CD4-positive, alpha-beta T cell treated with Interleukin-17A for 1 hour (primary cell): ENCODE measurements around the gene CAPG.
"Not testable (repeated sequence)": the region's sequence is repeated elsewhere in the genome, so short reads cannot be mapped to it uniquely, and the experiment has no call there.

ENCODE experiments used
- DNase-seq: peaks from one replicate; pipeline ENCODE4 v3.0.0-alpha.2; 2020

The CAPG gene

GRCh38 chr2:85420536-85421259 lies 10.5 kb upstream of the CAPG start:
- DNase-seq = peak; percentile 89

- DNase-seq = no peak
These were observed 9.0 kb upstream of the CAPG start for GRCh38 chr2:85419009-85419675.

DNA sequence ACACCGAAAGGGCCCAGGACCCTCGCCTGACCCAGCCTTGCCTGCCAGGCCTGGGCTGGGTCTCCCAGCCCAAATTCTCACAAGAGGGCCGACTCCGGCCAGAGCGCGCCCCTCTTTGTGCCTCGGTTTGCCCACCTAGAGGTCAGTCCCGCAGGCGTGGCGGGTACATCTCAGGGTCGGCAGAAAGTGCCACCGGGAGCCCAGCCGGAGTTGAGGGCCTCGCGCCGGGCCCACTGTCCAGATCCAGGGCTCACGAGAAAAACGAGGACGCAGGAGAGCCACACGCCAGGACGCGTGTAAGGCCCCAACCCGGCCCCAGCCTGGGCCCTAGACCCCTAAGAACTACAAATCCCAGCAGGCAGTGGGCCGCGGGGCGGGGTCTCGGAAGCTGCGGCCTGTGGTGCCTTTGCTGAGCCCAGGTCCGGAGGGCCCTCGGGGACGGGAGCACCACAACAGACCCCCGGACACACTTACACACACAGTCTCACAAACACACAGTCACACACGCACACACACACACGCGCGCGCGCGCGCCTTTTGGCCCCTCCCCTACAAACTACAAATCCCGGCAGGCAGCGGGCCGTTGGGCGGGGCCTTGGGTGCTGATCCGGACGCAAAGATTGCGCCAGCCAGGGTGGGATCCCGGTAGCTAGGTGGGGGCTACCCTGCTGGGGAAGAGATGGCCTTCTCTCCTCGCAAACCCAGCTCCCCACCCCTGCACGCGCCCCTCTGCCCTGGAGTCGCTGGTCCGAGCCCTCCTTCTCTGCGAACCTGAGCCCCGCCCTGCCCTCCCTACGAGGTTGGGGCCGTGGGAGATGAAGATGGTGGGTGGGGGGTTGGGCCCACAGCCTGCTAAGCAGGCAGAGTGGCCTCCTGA lies 8.2 kb upstream of the CAPG start, which contains the start of gene SH2D6:
Gene SH2D6 (plus strand): TSS at position 583 of the 877 bp plus-strand sequence. CDS start 10,752 bp downstream, outside the sequence.
- DNase-seq = peak; percentile 85

DNA sequence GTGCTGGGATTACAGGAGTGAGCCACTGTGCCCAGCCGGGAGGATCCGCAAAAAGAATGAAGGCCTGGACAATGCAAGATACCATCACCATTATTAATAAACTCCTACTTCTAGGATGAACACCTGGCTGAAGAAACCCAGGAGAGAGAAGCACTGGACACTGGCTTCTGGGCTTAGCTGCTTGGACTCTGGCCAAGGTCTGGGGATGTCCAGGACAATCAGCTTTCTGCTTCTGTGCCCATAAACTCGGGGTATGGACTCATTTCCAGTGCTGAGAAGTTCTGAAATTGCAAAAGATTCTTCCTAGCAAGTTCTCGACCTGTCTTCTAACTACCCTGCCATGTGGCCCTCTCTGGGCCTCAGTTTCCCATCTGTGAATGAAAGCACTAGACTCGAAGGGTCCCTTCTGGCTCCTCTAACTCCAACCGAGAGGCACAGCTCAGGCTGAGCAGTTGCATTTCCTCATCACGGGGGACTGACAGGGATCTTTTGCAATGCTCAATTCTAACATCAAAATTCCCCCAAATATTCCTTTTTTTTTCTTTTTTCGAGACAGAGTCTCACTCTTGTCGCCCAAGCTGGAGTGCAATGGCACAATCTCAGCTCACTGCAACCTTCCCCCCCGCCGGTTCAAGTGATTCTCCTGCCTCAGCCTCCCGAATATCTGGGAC lies 5.9 kb upstream of the CAPG start:
- DNase-seq = no peak

DNA sequence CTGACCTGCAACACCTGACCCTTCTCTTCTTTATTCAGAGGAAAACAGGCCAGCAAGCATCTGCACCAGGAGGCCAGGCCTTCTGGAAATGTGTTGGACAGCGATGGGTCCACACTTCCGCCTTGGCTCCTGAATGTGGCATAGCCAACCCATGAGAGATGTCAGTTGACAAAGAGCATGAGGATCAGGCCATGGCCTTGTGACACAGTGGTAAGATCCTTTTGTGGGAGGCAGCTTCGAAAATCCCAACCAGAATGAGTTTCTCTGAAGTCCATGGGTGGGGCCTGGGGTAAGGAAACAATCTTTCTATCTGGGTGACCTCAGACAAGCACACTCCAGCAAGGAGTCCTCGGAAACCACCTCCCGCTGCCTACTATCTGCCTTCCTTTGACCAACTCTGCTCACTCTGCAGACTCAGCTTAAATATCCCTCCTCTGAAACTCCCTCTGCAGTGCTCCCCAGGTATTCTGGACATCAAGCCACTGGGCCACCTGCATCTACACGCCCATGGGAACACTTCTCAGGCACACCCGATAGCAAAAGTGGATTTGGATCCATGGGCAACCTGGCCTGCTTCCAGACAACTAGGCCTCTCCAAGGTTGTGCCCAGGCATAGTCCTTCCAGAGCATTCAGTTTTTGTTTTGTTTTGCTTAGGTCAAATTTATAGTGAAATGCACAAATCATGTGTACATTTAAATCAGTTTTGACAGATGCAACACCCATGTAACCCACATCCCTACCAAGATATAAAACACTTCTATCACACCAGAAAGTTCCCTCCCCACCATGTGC lies 4.8 kb upstream of the CAPG start:
- DNase-seq = no peak

- DNase-seq = not testable (repeated sequence)
These were observed 4.2 kb upstream of the CAPG start for GRCh38 chr2:85414421-85414759.

- no peak for DNase-seq
These were observed 3.6 kb upstream of the CAPG start for GRCh38 chr2:85413592-85414420.

DNA sequence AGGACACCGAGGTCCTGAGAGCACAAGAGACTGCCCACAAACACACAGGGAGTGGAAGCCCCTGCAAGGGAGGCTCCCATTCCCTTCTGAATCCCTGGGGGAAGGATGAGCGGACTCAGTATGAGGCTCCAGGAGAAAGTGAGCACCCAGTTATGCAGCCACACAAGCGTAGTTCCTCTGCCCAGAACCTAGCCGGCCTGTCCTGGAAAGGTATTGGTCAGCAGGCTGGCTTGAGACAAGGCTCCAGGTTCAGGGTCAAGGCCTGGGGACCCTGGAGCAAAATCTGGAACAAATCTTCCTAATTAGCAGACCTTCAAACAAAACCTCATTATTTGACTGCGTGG lies 1.2 kb upstream of the CAPG start:
- no peak for DNase-seq

DNA sequence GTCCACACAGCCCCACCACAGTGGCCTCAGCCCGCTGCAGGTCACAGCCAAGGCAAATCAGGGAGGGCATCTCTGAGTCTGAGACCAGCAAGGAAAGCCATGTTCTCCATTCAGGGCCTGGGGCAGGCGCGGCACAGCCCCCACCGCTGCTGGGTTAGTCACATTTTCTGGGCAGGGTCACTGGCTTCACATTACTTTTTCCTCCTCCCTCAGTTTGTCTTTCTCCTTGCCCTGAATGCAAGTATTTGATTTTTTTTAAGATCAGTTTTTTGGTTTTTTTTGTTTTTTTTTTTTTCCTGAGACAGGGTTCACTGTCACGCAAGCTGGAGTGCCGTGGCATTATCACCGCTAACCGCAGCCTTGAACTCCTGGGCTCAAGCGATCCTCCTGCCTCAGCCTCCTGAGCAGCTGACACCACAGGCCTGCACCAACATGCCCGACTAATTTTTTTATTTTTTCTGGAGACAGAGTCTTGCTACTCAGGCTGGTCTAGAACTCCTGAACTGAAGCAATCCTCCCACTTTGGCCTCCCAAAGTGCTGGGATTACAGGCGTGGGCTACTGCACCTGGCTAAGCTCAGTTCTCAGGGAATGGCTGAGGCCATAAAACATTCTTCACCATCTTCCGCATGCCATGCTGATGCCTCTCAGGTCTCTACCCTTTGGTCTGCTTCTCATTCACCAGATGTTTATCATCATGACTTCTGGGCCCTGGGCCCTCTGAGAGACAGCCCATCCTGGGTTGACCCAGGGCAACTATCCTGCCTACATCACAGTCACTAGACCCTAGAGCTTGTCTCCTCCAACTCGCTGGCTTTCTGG lies 628 bp upstream of the CAPG start:
- no peak for DNase-seq

DNA sequence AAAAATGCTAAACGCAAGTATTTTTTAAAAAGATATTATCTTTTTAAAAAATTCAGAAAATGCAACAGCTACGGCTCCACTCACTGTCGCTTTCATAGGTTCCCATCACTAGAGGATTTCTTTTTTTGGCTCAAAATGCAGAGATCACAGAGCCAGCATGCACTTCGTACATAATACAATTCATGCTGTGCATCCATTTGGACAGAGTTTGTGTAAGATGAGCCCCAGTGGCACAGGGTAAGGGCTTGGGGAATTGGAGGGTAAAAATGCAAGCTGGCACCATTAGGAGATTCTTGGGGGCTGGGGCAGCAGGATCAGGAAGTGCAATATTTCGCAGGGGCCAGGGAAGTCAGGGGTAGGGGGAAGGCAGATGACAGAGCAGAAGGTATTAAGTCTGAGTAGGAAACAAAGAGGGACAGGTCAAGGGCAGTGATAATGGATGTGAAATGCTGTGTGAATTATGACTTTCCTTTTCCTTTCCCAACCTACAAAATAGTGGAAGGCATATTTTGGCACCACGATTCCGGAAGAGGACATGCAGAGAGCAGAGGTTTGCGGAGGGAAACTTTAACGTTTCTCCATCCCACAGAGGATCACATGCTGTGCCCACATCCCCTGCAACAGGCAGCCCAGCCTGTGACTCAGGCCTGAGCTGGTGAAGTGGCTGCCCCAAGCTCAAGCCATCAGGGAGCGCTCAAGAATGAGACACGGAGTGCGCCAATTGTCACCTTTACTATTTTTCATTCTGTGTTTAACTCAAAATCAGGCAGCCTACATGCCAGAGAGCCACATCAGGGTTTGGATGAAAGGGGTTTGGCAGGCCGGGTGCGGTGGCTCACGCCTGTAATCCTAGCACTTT lies 4.7 kb downstream of the CAPG start:
- DNase-seq = peak; percentile 66

GRCh38 chr2:85401844-85402243 lies 8.3 kb downstream of the CAPG start:
- no peak for DNase-seq

DNA sequence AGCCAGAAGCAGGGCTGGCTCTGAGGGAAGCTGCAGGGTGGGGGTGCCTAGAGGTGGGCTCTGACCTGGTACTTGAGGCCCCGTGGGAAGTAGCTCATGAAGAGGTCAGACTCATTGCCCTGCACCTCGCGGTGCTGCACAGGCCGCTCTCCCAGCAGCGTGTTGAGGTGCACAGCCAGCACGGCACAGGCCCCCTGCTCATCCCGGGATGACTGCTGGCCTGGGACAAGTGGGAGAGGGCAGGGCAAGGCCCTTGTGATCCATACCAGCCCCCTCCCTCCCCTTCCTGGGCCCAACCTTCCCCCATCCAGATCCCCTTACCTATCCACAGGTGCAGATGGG lies 8.7 kb downstream of the CAPG start:
- no peak for DNase-seq

- no peak for DNase-seq
These were observed 9.4 kb downstream of the CAPG start for GRCh38 chr2:85400541-85401463.

- no peak for DNase-seq
These were observed 10.1 kb downstream of the CAPG start for GRCh38 chr2:85400023-85400422.

- no peak for DNase-seq
These were observed 11.0 kb downstream of the CAPG start for GRCh38 chr2:85399183-85399455.

DNA sequence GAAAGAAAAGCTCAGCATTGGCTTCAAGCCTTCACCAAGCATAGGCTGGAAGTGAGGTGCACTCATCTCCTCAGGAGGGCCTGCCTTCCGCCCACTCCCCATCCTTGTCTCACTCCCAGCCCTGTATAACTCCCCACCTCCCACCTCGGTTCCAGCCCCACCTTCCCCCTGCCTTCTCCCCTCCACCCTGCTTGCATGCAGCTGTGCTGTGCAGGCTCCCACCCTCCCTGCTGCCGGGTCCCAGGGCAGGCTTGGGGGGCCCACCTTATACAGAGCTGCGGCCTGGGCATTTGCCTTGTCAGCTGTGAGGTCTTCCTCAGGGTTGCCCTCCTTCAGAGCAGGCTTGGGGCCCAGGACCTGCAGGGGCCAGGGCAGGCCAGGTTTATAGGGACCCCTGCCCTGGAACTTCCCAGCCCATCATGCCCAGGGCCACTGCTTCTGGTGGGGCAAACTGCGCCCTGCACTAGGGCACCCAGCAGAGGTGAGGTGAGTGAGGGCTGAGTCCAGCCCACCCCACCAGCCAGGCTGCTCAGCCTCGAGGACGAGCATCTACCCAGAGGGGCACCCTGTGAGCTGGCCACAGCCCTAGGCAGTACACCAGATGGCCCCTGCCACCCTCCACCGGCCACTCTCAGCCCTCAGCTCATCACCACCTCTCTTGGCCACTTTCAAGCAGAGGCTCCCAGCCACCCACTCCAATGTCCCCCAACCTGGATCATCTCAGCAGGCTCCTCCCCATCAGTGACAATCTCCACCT lies 11.6 kb downstream of the CAPG start:
- no peak for DNase-seq

DNA sequence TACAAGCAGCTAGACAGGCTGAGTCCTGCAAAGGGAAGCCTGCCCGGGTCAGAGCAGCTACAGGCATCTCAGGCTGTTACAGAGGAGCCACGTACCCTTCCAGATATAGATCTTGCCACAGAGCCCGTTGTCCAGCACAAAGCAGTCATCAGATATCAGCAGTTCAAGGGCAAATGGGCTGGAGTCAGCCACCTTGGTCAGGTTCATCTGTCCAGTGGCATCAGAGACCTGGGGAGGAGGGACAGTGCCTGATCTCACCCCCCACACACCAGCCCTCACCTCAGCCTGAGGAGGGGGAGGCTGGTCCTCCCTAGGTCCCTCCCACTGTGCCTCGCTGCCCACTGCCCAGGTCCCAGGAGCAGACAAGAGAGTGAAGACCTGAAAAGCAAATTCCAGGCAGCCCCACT lies 12.2 kb downstream of the CAPG start:
- no peak for DNase-seq
